GM12878 (cell line): ENCODE data around the gene EPHA1. TPM values are rescaled to one million over a fixed set of nuclear protein-coding genes. Genes with fewer than 3 reads are reported as not detected.

ENCODE experiments used
- ATAC-seq: fragments of 200-7000 bp; cut with Tn5 transposase; 3 replicates; pipeline ENCODE4 v1.9.1; 2020; ENCODE audit warnings: mild to moderate bottlenecking, moderate library complexity
- BruUV-seq: library from RNA; stranded (reverse); fragments of 400-500 nt; replicated peaks from 2 replicates; lab custom pipeline; 2021; lab: Mats Ljungman, UMichigan
- CTCF ChIA-PET: fragments of 300-600 bp; sonication (Branson Sonifier 250); formaldehyde crosslinking; extraction: SDS; loops from one replicate; lab custom pipeline; 2021; ENCODE audit warnings: inconsistent platforms; lab: Yijun Ruan, JAX
- POLR2A ChIA-PET: fragments of 350-600 bp; formaldehyde crosslinking; extraction: SDS; loops from one replicate; lab custom pipeline; 2021; ENCODE audit warnings: inconsistent platforms; lab: Charles Lee
- RAD21 ChIA-PET: fragments of 300-600 bp; sonication (Branson Sonifier 250); formaldehyde crosslinking; loops from one replicate; lab custom pipeline; 2023; ENCODE audit warnings: antibody characterized with exemption; ENCODE audit not compliant: unreplicated experiment; lab: Charles Lee
- SMC1A ChIA-PET: fragments of 300-600 bp; sonication (Branson Sonifier 250); formaldehyde crosslinking; loops from one replicate; lab custom pipeline; 2023; ENCODE audit not compliant: unreplicated experiment, uncharacterized antibody; lab: Charles Lee
- DNase-seq: peaks from one replicate; pipeline ENCODE4 v3.0.0-alpha.2; 2011; ENCODE audit warnings: low read depth, low spot score
- FAIRE-seq: peaks from 3 replicates; lab custom pipeline; 2011; peaks lifted over from hg19 to GRCh38; lab: Jason Lieb, UNC
- H2AFZ ChIP-seq: 2 replicates; pipeline ENCODE4 v1.6.0; 2011; ENCODE audit warnings: low read depth, low read length, control low read depth; ENCODE audit not compliant: control insufficient read depth
- H3K27ac ChIP-seq: 2 replicates; pipeline ENCODE4 v1.5.1; 2011; ENCODE audit warnings: control low read depth; ENCODE audit not compliant: control insufficient read depth, insufficient read depth
- H3K27me3 ChIP-seq, 2 experiments: replicated peaks in 1 of 2; 2 replicates each; pipeline versions ENCODE4 v1.6.0 to v1.6.1; 2011; ENCODE audit warnings: low read length in 1 of 2; ENCODE audit not compliant: control insufficient read depth in 2 of 2, insufficient read depth in 2 of 2
- H3K36me3 ChIP-seq, 2 experiments: 2 replicates each; pipeline ENCODE4 v1.5.1; 2011; ENCODE audit warnings: low read length in 1 of 2; ENCODE audit not compliant: control insufficient read depth in 2 of 2, insufficient read depth in 2 of 2
- H3K4me1 ChIP-seq: 2 replicates; pipeline ENCODE4 v1.6.1; 2011; ENCODE audit warnings: mild to moderate bottlenecking, low read length, moderate library complexity, mixed read lengths; ENCODE audit not compliant: control insufficient read depth, insufficient read depth
- H3K4me2 ChIP-seq: 2 replicates; pipeline ENCODE4 v1.6.0; 2011; ENCODE audit warnings: control low read depth; ENCODE audit not compliant: control insufficient read depth, insufficient read depth
- H3K4me3 ChIP-seq: fragments of 200-600 bp; sonication (generic); 2 replicates; pipeline ENCODE4 v1.5.1; 2016
- H3K79me2 ChIP-seq: 2 replicates; pipeline ENCODE4 v1.6.0; 2011; ENCODE audit warnings: low read length; ENCODE audit not compliant: control insufficient read depth, insufficient read depth
- H3K9ac ChIP-seq: 2 replicates; pipeline ENCODE4 v1.8.0; 2011; ENCODE audit warnings: low read length, control low read depth, mixed read lengths; ENCODE audit not compliant: control insufficient read depth, insufficient read depth
- H3K9me3 ChIP-seq: replicated peaks from 3 replicates; pipeline ENCODE4 v1.5.1; 2011; ENCODE audit warnings: mild to moderate bottlenecking, low read length; ENCODE audit not compliant: control insufficient read depth, insufficient read depth
- H4K20me1 ChIP-seq: 2 replicates; pipeline ENCODE4 v1.6.0; 2011; ENCODE audit not compliant: control insufficient read depth, insufficient read depth
- CHD2 ChIP-seq: IDR thresholded peaks from 2 replicates; pipeline ENCODE4 v1.6.1; 2011; ENCODE audit warnings: low read depth, low read length, improper control_type of control experiment, borderline replicate concordance
- ETV6 ChIP-seq, 2 experiments: fragments of 450-650 bp in 1 of 2; IDR thresholded peaks in 1 of 2; conservative IDR thresholded peaks in 1 of 2; 2 replicates each; pipeline ENCODE4 v1.6.1; 2014; ENCODE audit warnings: antibody characterized with exemption in 1 of 2, borderline replicate concordance in 1 of 2, low read depth in 1 of 2, mild to moderate bottlenecking in 1 of 2, moderate library complexity in 1 of 2
- IKZF2 ChIP-seq, 2 experiments: fragments of 450-650 bp; IDR thresholded peaks; 2 replicates each; pipeline ENCODE4 v1.6.1; 2017; ENCODE audit warnings: mild to moderate bottlenecking in 2 of 2, moderate library complexity in 2 of 2
- JUNB ChIP-seq: IDR thresholded peaks from 2 replicates; pipeline ENCODE4 v1.6.1; 2016; ENCODE audit warnings: antibody characterized with exemption, mild to moderate bottlenecking
- NKRF ChIP-seq: fragments of 450-650 bp; conservative IDR thresholded peaks from 2 replicates; pipeline ENCODE4 v1.6.1; 2017; ENCODE audit warnings: mild to moderate bottlenecking, moderate library complexity
- SIX5 ChIP-seq: IDR thresholded peaks from 2 replicates; pipeline ENCODE4 v1.6.1; 2011; ENCODE audit warnings: mild to moderate bottlenecking, low read depth, low read length, moderate library complexity; ENCODE audit not compliant: severe bottlenecking
- SMAD1 ChIP-seq: fragments of 450-650 bp; IDR thresholded peaks from 2 replicates; pipeline ENCODE4 v1.6.1; 2018; ENCODE audit warnings: mild to moderate bottlenecking, low read depth; ENCODE audit not compliant: partially characterized antibody
- SMC3 ChIP-seq: IDR thresholded peaks from 2 replicates; pipeline ENCODE4 v1.6.1; 2011; ENCODE audit warnings: low read length, improper control_type of control experiment, borderline replicate concordance
- SREBF2 ChIP-seq: IDR thresholded peaks from 2 replicates; pipeline ENCODE4 v1.6.1; 2012; ENCODE audit warnings: mild to moderate bottlenecking, low read length
- STAT1 ChIP-seq: fragments of 450-650 bp; conservative IDR thresholded peaks from 2 replicates; pipeline ENCODE4 v1.6.1; 2014; ENCODE audit warnings: antibody characterized with exemption, mild to moderate bottlenecking
- SUZ12 ChIP-seq: fragments of 200-600 bp; sonication (generic); IDR thresholded peaks from one replicate; pipeline ENCODE4 v1.6.1; 2018; ENCODE audit warnings: antibody characterized with exemption, mild to moderate bottlenecking; ENCODE audit not compliant: unreplicated experiment
- TCF3 ChIP-seq: IDR thresholded peaks from 2 replicates; pipeline ENCODE4 v1.6.1; 2012; ENCODE audit warnings: low read depth, mild to moderate bottlenecking, low read length, borderline replicate concordance; ENCODE audit not compliant: insufficient read depth
- WRNIP1 ChIP-seq: IDR thresholded peaks from 2 replicates; pipeline ENCODE4 v1.6.1; 2011; ENCODE audit warnings: low read depth, low read length, improper control_type of control experiment, borderline replicate concordance
- ZNF622 ChIP-seq: fragments of 450-650 bp; IDR thresholded peaks from 2 replicates; pipeline ENCODE4 v1.6.1; 2017; ENCODE audit warnings: mild to moderate bottlenecking, inconsistent platforms
- WGBS: methylation state at CpG from one replicate; pipeline ENCODE4 v1.1.6; 2016; ENCODE audit warnings: low lambda C conversion rate; ENCODE audit not compliant: insufficient replicate concordance, insufficient coverage; ENCODE audit errors: missing lambda C conversion rate; 5-methylcytosine and 5-hydroxymethylcytosine counted together
- in situ Hi-C: fragments of 300-500 bp; cut with MboI; formaldehyde crosslinking; loops from 9 replicates; pipeline ENCODE4 v1.14.3; 2018; ENCODE audit warnings: mixed read lengths
- intact Hi-C: fragments of 100-400 bp; cut with micrococcal nuclease; formaldehyde crosslinking; loops from one replicate; pipeline ENCODE4 v1.14.2; 2022; ENCODE audit not compliant: unreplicated experiment
- polyA plus RNA-seq, 11 experiments: library from polyadenylated mRNA; depleted of rRNA in 4 of 11; unstranded in 6 of 11; stranded (reverse) in 5 of 11; fragments of >200 nt; fragmentation: Nextera tagmentation in 4 of 11; fragmentation: Illumina TruSeq in 1 of 11; extraction: Ambion mirVana in 4 of 11; extraction: Trizol in 1 of 11; gene quantifications; 1 replicate in 1 of 11; 2 replicates in 10 of 11; pipeline versions ENCODE4 v1.2.1 to v1.2.3, GENCODE V29; 2011 to 2016; ENCODE audit warnings: inconsistent platforms in 2 of 11, missing spikeins in 2 of 11, low read depth in 1 of 11
- total RNA-seq, 4 experiments: library from RNA; depleted of rRNA in 3 of 4; stranded (reverse); fragments of >200 nt in 3 of 4; fragmentation: Illumina TruSeq in 1 of 4; extraction: Trizol in 1 of 4; gene quantifications; 2 replicates each; pipeline versions ENCODE4 v1.2.1 to v1.2.3, GENCODE V29; 2013 to 2021
- TF ChIP-seq, protein P1 (sequence below): IDR thresholded peaks from 2 replicates; pipeline ENCODE4 v1.6.1; 2011; ENCODE audit warnings: low read depth, mild to moderate bottlenecking, low read length, moderate library complexity, borderline replicate concordance; ENCODE audit errors: extremely low read depth

Gene EPHA1
- total and polyA plus RNA-seq, 10 of the 15 experiments (the other 5 are each of a cell fraction or from before 2014, with no cell fraction given): 0.11 to 0.35 (median 0.24) TPM; not detected in 6

DNA sequence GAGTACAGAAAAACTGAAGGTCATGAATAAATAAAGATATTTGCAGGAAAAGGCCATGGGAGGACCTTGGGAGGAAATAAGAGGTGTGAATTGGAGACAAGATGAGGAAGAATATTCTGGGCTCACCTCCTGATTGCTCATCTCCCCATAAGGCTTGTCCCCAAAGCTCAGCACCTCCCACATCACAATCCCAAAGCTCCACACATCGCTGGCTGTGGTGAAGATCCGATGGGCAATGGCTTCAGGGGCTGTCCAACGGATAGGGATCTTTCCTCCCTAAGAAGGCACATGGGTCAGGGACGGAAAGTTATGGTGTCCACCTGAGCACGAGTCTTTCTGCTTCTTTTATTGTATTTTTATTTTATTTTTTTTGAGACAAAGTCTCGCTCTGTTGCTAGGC, 14.6 kb downstream of the EPHA1 start:
- H3K36me3 ChIP-seq: peaks cover 7 to 19% of the 10 kb centered on the region in 2 experiments; a peak in 3 of 4 replicates
- H3K27me3 ChIP-seq: no peaks in the 10 kb centered on the region
- H3K4me3 ChIP-seq: no peak overlapping the region
- 90% methylated on average over 6 of the region's 6 CpGs for WGBS
- ChIA-PET SMC1A (no interaction called here), RAD21 (no interaction called here), POLR2A (no interaction called here), CTCF (interaction anchor here (1.2 to 2.1 kb wide), 2 partner anchors 14 to 23 kb away, joined by 4 to 10 read pairs; no protein-coding TSS in a partner anchor)
- no peak overlapping the region for H3K4me2 ChIP-seq
- H3K27ac ChIP-seq: no peak overlapping the region
- no TSS peak for BruUV-seq
- H3K79me2 ChIP-seq: no peaks in the 10 kb centered on the region
- H4K20me1 ChIP-seq: no peaks in the 10 kb centered on the region
- no peak overlapping the region for H3K9ac ChIP-seq
- no peaks in the 10 kb centered on the region for H3K9me3 ChIP-seq
- FAIRE-seq (no peak), DNase-seq (no peak), ATAC-seq (no peak)
- H2AFZ ChIP-seq: no peak overlapping the region
- in situ Hi-C loops (no loop called here), intact Hi-C loops (no loop called here)
- no peaks in the 10 kb centered on the region for H3K4me1 ChIP-seq
- TF ChIP-seq SIX5: no peak
- TF ChIP-seq ZNF622: no peak
- TF ChIP-seq CHD2: no peak
- no peak for TF ChIP-seq SREBF2
- TF ChIP-seq, protein P1, sequence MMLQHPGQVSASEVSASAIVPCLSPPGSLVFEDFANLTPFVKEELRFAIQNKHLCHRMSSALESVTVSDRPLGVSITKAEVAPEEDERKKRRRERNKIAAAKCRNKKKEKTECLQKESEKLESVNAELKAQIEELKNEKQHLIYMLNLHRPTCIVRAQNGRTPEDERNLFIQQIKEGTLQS: no peak
- TF ChIP-seq SMAD1: no peak
- no peak for TF ChIP-seq STAT1
- TF ChIP-seq ETV6 (conservative IDR thresholded peaks at IDR 0.05 in 1 of 2, IDR thresholded peaks at IDR 0.05 in 1 of 2; ENCODE audit: borderline replicate concordance in 1 of 2, low read depth in 1 of 2): no peak
- TF ChIP-seq JUNB: no peak
- no peak for TF ChIP-seq SUZ12
- no peak for TF ChIP-seq TCF3
- no peak for TF ChIP-seq NKRF
- TF ChIP-seq SMC3: no peak
- TF ChIP-seq IKZF2 (IDR thresholded peaks at IDR 0.05): no peak
- TF ChIP-seq WRNIP1: no peak
